ENCODE measurements around the gene PACSIN2.

GRCh38 chr22:42934338-42934737 is 80.6 kb downstream of the PACSIN2 start:
- TF ChIP-seq SIN3A (IDR thresholded peaks at IDR 0.05; ENCODE audit: borderline replicate concordance, insufficient read depth, low read length), result no peak
- no peak for TF ChIP-seq TAF1 (IDR thresholded peaks at IDR 0.05; ENCODE audit: borderline replicate concordance, insufficient read depth, low read length)
- TF ChIP-seq FOXP2 (optimal IDR thresholded peaks at IDR 0.05; ENCODE audit: borderline replicate concordance, extremely low read depth, extremely low read length, insufficient read depth), result no peak

Measured in PFSK-1 (cell line).